GM12865 (cell line): ENCODE measurements around the gene AVPI1.

Experiments used
- DNase-seq: peaks from one replicate; pipeline ENCODE4 v3.0.0; 2010; ENCODE audit warnings: low read depth
- H3K4me3 ChIP-seq: 2 replicates; pipeline ENCODE4 v1.5.1; 2011; ENCODE audit warnings: mild to moderate bottlenecking, low read depth, low read length, control low read depth
- TF ChIP-seq, protein P1 (sequence below): IDR thresholded peaks from 2 replicates; pipeline ENCODE4 v1.5.1; 2011; ENCODE audit warnings: low read length, control low read depth, low read depth, inconsistent platforms; ENCODE audit not compliant: insufficient read depth; ENCODE audit errors: missing control alignments

AVPI1 gene

DNA sequence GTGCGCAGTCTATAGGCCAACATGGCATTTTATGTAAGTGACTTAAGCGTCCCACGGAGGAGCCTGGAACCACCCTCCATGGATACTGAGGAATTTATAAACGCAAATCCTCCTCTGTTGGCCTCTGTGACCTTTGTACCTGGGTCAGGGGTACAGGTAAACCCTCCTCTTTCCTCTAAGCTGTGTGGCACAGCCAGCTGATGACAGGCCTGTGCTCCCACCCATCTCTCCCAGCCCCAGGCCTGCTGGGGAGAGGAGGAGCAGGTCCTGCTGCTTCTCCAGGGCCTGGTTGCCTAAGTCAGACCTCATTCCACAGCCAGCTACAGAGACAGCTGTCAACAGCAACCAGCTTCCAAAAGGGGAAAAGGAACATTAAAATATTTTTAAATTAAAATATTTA lies 5.0 kb downstream of the AVPI1 start:
- no peak overlapping the region for H3K4me3 ChIP-seq
- TF ChIP-seq, protein P1, sequence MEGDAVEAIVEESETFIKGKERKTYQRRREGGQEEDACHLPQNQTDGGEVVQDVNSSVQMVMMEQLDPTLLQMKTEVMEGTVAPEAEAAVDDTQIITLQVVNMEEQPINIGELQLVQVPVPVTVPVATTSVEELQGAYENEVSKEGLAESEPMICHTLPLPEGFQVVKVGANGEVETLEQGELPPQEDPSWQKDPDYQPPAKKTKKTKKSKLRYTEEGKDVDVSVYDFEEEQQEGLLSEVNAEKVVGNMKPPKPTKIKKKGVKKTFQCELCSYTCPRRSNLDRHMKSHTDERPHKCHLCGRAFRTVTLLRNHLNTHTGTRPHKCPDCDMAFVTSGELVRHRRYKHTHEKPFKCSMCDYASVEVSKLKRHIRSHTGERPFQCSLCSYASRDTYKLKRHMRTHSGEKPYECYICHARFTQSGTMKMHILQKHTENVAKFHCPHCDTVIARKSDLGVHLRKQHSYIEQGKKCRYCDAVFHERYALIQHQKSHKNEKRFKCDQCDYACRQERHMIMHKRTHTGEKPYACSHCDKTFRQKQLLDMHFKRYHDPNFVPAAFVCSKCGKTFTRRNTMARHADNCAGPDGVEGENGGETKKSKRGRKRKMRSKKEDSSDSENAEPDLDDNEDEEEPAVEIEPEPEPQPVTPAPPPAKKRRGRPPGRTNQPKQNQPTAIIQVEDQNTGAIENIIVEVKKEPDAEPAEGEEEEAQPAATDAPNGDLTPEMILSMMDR: no peak
- no peak for DNase-seq

DNA sequence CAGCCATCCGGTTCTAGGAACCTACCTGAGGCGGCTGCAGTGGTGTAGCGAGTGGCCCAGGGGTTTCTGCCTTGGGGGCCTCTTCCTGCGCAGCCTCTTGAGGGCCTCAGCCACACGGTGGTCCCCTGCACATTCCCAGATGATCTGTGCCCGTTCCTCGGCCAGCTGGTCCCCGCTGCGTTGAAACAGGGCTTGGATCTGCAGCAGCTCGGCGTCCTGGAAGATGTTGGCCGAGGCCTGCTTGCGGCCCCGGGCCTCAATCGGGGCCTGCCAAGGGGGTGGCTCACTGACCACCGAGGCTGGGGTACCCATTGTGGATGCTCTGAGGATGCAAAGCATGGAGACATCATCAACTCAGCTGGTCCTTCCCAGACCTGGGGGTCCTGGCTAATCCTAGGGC lies 7.4 kb downstream of the AVPI1 start:
- TF ChIP-seq, protein P1: no peak
- no peak overlapping the region for H3K4me3 ChIP-seq
- DNase-seq: no peak

DNA sequence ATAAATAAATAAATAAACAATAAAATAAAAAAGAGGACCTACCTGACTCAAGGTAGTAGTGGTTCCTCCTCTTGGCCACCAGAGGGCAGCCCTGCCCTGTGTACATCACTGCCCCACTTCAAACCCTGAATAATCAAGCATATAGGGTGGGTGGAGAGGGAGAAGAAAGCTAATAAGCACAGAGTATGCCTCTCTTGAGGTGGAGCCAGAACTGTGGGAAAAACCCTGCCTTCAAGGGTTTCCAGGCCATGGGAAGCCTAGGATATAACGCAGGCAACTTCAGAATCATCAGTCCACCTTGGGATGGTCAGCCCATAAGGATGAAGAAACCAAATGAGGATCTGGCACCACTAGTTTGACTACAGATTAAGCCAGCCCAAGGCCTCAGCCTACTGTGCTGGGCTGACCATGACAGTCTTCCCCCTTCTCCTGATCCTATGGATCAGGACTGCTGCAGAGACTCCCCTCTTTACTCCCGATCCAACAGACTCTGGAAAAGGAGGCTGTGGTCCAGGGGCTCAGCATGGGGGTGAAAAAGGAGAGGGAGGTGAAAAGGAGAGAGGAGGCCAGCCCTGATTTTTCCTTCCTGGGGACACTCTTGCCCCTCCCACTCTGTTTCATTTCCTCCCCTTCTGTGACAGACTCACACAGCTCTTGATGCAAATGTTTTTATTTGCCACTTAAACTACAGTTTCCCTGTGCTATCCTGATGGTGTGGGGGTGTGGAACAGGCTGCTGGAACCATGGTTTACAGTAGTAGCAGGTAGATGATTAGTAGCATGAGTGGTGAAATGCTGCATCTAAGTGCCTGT lies 10.1 kb downstream of the AVPI1 start:
- TF ChIP-seq, protein P1: peak; percentile 88
- DNase-seq: peak; percentile 66
- no peak overlapping the region for H3K4me3 ChIP-seq

DNA sequence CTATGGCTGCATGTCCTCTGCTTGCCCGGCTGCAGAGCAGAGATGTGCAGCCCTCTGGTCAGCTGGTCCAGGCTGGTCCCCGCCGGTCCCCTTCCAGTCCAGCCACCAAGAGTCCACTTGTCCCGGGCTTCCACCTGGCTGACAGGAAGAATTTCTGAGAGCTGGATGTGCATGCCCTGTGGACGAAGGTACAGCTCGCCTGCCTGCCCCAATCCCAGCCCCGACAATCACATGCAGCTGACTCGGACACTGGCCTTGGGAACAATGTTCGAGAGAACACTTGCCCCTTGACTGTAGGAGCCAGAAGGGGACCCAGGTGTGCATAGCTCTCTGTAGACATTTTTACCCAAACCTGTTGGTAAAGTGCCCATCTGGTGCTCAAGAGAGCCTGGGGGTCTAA lies 11.8 kb downstream of the AVPI1 start:
- H3K4me3 ChIP-seq: no peak overlapping the region
- DNase-seq: no peak
- TF ChIP-seq, protein P1: no peak

DNA sequence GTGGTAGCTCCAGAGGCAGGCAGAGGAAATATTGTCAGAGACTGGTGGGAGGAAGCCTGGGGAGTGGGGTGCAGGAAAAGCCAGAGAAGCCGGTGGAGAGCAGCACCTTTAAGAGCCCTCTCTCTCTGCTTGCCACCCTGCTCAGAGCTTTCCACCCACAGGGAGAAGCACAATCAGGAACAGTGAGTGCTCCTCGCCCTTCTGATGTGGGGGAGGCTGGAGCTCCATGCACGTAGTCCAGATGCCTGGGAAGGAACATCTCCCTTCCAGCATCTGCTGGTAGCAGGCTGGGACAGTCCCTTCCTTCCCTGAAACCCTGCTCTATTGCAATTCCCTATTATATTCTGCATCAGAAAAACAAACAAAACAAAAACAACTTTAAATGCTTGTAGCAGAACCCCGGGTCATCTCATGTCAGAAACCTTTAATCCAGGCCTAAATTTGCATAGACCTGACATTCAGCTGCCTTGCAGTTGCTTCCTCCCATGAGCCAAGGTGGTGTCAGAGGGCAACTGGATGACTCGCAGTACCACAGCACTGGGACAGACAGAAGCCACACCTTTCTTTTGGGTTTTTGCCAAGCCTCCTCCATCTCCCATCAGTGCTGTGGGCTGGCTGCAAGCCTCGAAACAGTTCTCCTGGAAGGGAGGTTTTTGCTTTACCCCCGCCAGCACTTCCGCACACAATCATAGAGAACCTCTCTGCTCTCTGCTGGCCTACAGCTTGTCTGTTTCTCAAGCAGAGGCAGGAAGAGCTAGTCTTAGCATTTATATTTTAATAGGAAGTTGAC lies 13.1 kb downstream of the AVPI1 start:
- TF ChIP-seq, protein P1: no peak
- no peak for DNase-seq

DNA sequence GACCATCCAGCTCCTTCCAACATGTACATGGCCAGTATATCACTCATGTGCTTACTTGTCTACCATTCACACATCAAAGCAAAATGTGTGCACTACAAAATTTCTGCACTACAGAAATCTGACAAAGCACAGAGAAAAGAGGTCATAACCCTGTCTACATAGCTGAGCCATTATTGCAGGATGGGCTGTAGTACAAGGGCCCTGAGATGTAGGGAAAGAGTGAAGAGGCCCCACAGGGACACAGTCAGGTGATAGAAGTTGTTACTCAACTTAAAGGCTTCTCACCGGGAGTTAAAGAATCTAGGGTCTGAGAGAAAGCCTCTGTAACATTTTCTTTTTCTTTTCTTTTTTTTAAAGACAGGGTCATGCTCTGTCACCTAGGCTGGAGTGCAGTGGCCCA lies 17.5 kb downstream of the AVPI1 start:
- DNase-seq: no peak
- TF ChIP-seq, protein P1: no peak
- no peak overlapping the region for H3K4me3 ChIP-seq

More for the DNA sequence above, 13.1 kb downstream of the AVPI1 start:
- no peak overlapping the region for H3K4me3 ChIP-seq
